Keratinocyte (primary cell): ENCODE data around the gene BRF1. TPM values are rescaled to one million over a fixed set of nuclear protein-coding genes. Genes with fewer than 3 reads are reported as not detected.

ENCODE experiments used
- DNase-seq: peaks from one replicate; pipeline ENCODE4 v3.0.0-alpha.2; 2011; ENCODE audit warnings: low read depth, missing footprints, low spot score
- FAIRE-seq: peaks from 2 replicates; lab custom pipeline; 2011; peaks lifted over from hg19 to GRCh38; lab: Jason Lieb, UNC
- H2AFZ ChIP-seq: 2 replicates; pipeline ENCODE4 v1.6.0; 2012; ENCODE audit warnings: low read length, control low read depth, inconsistent platforms; ENCODE audit not compliant: control insufficient read depth
- H3K27ac ChIP-seq: 2 replicates; pipeline ENCODE4 v1.5.1; 2011; ENCODE audit warnings: low read length; ENCODE audit not compliant: control insufficient read depth, insufficient read depth
- H3K27me3 ChIP-seq: 3 replicates; pipeline ENCODE4 v1.6.0; 2011; ENCODE audit warnings: low read length; ENCODE audit not compliant: control insufficient read depth, insufficient read depth; ENCODE audit errors: extremely low read depth
- H3K36me3 ChIP-seq, 2 experiments: 2 replicates in 1 of 2; 3 replicates in 1 of 2; pipeline ENCODE4 v1.5.1; 2011; ENCODE audit warnings: low read length in 2 of 2, mild to moderate bottlenecking in 1 of 2; ENCODE audit not compliant: control insufficient read depth in 2 of 2, insufficient read depth in 2 of 2; ENCODE audit errors: extremely low read depth in 1 of 2
- H3K4me1 ChIP-seq: 3 replicates; pipeline ENCODE4 v1.5.1; 2011; ENCODE audit warnings: low read length; ENCODE audit not compliant: control insufficient read depth, insufficient read depth; ENCODE audit errors: extremely low read depth
- H3K4me2 ChIP-seq: 3 replicates; pipeline ENCODE4 v1.6.0; 2011; ENCODE audit warnings: low read depth, low read length; ENCODE audit not compliant: control insufficient read depth, insufficient read depth; ENCODE audit errors: extremely low read depth
- H3K4me3 ChIP-seq, 3 experiments: fragments of 200-600 bp in 1 of 3; sonication (generic) in 1 of 3; 2 replicates in 2 of 3; 3 replicates in 1 of 3; pipeline ENCODE4 v1.5.1; 2011 to 2016; ENCODE audit warnings: low read length in 3 of 3, mild to moderate bottlenecking in 3 of 3, control low read depth in 2 of 3, inconsistent platforms in 1 of 3, low read depth in 1 of 3, mixed read lengths in 1 of 3, mixed run types in 1 of 3, moderate library complexity in 1 of 3; ENCODE audit not compliant: control insufficient read depth in 2 of 3, insufficient read depth in 2 of 3; ENCODE audit errors: extremely low read depth in 1 of 3
- H3K79me2 ChIP-seq: 2 replicates; pipeline ENCODE4 v1.6.0; 2012; ENCODE audit warnings: low read length; ENCODE audit not compliant: control insufficient read depth, insufficient read depth
- H3K9ac ChIP-seq: 3 replicates; pipeline ENCODE4 v1.6.0; 2011; ENCODE audit warnings: low read length; ENCODE audit not compliant: control insufficient read depth, insufficient read depth; ENCODE audit errors: extremely low read depth
- H3K9me1 ChIP-seq: 3 replicates; pipeline ENCODE4 v1.6.0; 2011; ENCODE audit warnings: low read length; ENCODE audit not compliant: control insufficient read depth, insufficient read depth; ENCODE audit errors: extremely low read depth
- H3K9me3 ChIP-seq: 2 replicates; pipeline ENCODE4 v1.5.1; 2012; ENCODE audit warnings: low read depth, low read length; ENCODE audit not compliant: control insufficient read depth
- H4K20me1 ChIP-seq: 3 replicates; pipeline ENCODE4 v1.6.0; 2011; ENCODE audit warnings: low read length; ENCODE audit not compliant: control insufficient read depth, insufficient read depth; ENCODE audit errors: extremely low read depth
- EZH2 ChIP-seq: IDR thresholded peaks from one replicate; pipeline ENCODE4 v1.6.1; 2012; ENCODE audit warnings: inconsistent platforms, mild to moderate bottlenecking, low read length, moderate library complexity
- dilution Hi-C: fragments of 300-500 bp; cut with MboI; formaldehyde crosslinking; loops from one replicate; pipeline ENCODE4 v1.7.0; 2020; ENCODE audit warnings: low sequenced_read_pairs; ENCODE audit not compliant: extremely low pct_ligation_motif_present
- polyA plus RNA-seq, 5 experiments: library from polyadenylated mRNA; depleted of rRNA in 3 of 5; stranded (reverse) in 3 of 5; stranded (forward) in 1 of 5; unstranded in 1 of 5; fragments of >200 nt; gene quantifications; 1 replicate in 1 of 5; 2 replicates in 3 of 5; 3 replicates in 1 of 5; pipeline versions ENCODE4 v1.2.1 to v1.2.3, GENCODE V29; 2011 to 2012; ENCODE audit warnings: missing spikeins in 2 of 5, low read depth in 1 of 5, low replicate concordance in 1 of 5
- TF ChIP-seq, protein P1 (sequence below), 3 experiments: IDR thresholded peaks in 1 of 3; conservative IDR thresholded peaks in 1 of 3; optimal IDR thresholded peaks in 1 of 3; 2 replicates in 2 of 3; 3 replicates in 1 of 3; pipeline versions ENCODE3 to v1.5.1; 2011; ENCODE audit warnings: low read length in 3 of 3, mild to moderate bottlenecking in 3 of 3, moderate library complexity in 2 of 3, control low read depth in 1 of 3, inconsistent platforms in 1 of 3; ENCODE audit not compliant: insufficient read depth in 2 of 3; ENCODE audit errors: extremely low read depth in 1 of 3

BRF1 gene
- polyA plus RNA-seq, 1 donor (not counting 4 experiments of a cell fraction or from before 2014, with no cell fraction given) = 6.5 TPM

DNA sequence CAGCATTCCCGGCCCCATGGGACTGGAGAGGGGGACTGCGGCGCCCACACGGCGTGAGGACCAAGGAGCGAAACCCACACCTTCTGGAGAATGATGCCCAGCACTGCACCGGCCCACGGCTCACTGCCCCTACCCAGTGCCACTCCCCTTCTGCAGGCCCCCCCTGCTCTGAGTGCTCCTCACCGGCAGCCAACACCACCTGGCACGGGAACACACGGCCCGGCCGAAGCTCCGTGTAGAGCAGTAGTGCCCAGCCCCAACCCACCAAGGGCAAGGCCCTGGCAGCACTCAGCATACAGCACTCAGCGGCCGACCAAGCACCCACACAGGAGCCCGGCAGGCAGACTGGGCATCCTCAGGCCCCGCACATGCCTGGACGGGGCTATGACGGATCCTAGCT lies 39.0 kb downstream of the BRF1 start:
- H3K36me3 ChIP-seq = peaks cover 0 to 4% of the 10 kb centered on the region in 2 experiments

GRCh38 chr14:105260959-105261358 lies 39.8 kb downstream of the BRF1 start:
- Histone ChIP-seq H3K27ac (no peak overlapping the region), H3K9me1 (no peaks in the 10 kb centered on the region), H3K4me2 (no peak overlapping the region), H3K27me3 (no peaks in the 10 kb centered on the region), H3K79me2 (no peaks in the 10 kb centered on the region), H3K9ac (no peak overlapping the region), H3K4me1 (no peaks in the 10 kb centered on the region), H4K20me1 (no peaks in the 10 kb centered on the region), H3K4me3 (no peak overlapping the region), H3K36me3 (peaks cover 0 to 4% of the 10 kb centered on the region in 2 experiments), H3K9me3 (no peaks in the 10 kb centered on the region), H2AFZ (no peak overlapping the region)
- dilution Hi-C loops = no loop called here
- no peak for DNase-seq
- FAIRE-seq = no peak
- TF ChIP-seq EZH2 = no peak
- TF ChIP-seq, protein P1, sequence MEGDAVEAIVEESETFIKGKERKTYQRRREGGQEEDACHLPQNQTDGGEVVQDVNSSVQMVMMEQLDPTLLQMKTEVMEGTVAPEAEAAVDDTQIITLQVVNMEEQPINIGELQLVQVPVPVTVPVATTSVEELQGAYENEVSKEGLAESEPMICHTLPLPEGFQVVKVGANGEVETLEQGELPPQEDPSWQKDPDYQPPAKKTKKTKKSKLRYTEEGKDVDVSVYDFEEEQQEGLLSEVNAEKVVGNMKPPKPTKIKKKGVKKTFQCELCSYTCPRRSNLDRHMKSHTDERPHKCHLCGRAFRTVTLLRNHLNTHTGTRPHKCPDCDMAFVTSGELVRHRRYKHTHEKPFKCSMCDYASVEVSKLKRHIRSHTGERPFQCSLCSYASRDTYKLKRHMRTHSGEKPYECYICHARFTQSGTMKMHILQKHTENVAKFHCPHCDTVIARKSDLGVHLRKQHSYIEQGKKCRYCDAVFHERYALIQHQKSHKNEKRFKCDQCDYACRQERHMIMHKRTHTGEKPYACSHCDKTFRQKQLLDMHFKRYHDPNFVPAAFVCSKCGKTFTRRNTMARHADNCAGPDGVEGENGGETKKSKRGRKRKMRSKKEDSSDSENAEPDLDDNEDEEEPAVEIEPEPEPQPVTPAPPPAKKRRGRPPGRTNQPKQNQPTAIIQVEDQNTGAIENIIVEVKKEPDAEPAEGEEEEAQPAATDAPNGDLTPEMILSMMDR (optimal IDR thresholded peaks at IDR 0.05 in 1 of 3, IDR thresholded peaks at IDR 0.05 in 1 of 3, conservative IDR thresholded peaks at IDR 0.05 in 1 of 3; ENCODE audit: extremely low read depth in 1 of 3, insufficient read depth in 2 of 3, low read length in 3 of 3) = no peak

More for the DNA sequence above, 39.0 kb downstream of the BRF1 start:
- H2AFZ ChIP-seq = no peak overlapping the region
- no peak overlapping the region for H3K4me2 ChIP-seq
- no peaks in the 10 kb centered on the region for H3K9me1 ChIP-seq
- FAIRE-seq (no peak), DNase-seq (no peak)
- no peaks in the 10 kb centered on the region for H3K9me3 ChIP-seq
- H3K4me3 ChIP-seq = no peak overlapping the region
- H4K20me1 ChIP-seq = no peaks in the 10 kb centered on the region
- H3K9ac ChIP-seq = no peak overlapping the region
- no peaks in the 10 kb centered on the region for H3K4me1 ChIP-seq
- H3K27ac ChIP-seq = no peak overlapping the region
- no peaks in the 10 kb centered on the region for H3K27me3 ChIP-seq
- dilution Hi-C loops = no loop called here
- no peak for TF ChIP-seq EZH2
- TF ChIP-seq, protein P1 (optimal IDR thresholded peaks at IDR 0.05 in 1 of 3, IDR thresholded peaks at IDR 0.05 in 1 of 3, conservative IDR thresholded peaks at IDR 0.05 in 1 of 3; ENCODE audit: extremely low read depth in 1 of 3, insufficient read depth in 2 of 3, low read length in 3 of 3) = no peak
- H3K79me2 ChIP-seq = no peaks in the 10 kb centered on the region
